Testis (tissue), 3 donors: Measurements from ENCODE around the gene SCLY. TPM values are rescaled to one million over a fixed set of nuclear protein-coding genes. Genes with fewer than 3 reads are reported as not detected.
A peak's percentile ranks its signal among the peaks of the same experiment; 100 is the strongest.
"Not testable (repeated sequence)": the region's sequence is repeated elsewhere in the genome, so short reads cannot be mapped to it uniquely, and the experiment has no call there.

ENCODE experiments used
- DNase-seq: peaks from one replicate; pipeline ENCODE4 v3.0.0-alpha.2; 2019
- H3K27ac ChIP-seq, 2 donors: fragments of 200-600 bp; sonication (generic); one replicate each; pipeline ENCODE4 v1.5.1; 2019
- H3K27me3 ChIP-seq: fragments of 200-600 bp; sonication (generic); one replicate; pipeline ENCODE4 v1.5.1; 2019
- H3K36me3 ChIP-seq: fragments of 200-600 bp; sonication (generic); one replicate; pipeline ENCODE4 v1.5.1; 2017; ENCODE audit warnings: low read depth; ENCODE audit errors: missing control alignments
- H3K4me1 ChIP-seq: fragments of 200-600 bp; sonication (generic); one replicate; pipeline ENCODE4 v1.5.1; 2019
- H3K4me3 ChIP-seq, 2 donors: fragments of 200-600 bp; sonication (generic); one replicate each; pipeline ENCODE4 v1.5.1; 2017 to 2019
- H3K9me3 ChIP-seq: fragments of 200-600 bp; sonication (generic); one replicate; pipeline ENCODE4 v1.5.1; 2017
- CTCF ChIP-seq, 3 experiments: fragments of 450-650 bp in 2 of 3; fragments of 200-600 bp in 1 of 3; sonication (generic) in 1 of 3; IDR thresholded peaks; one replicate each; pipeline ENCODE4 v1.5.1; 2016 to 2019; ENCODE audit warnings: antibody characterized with exemption in 3 of 3, mild to moderate bottlenecking in 2 of 3, moderate library complexity in 1 of 3
- POLR2A ChIP-seq: fragments of 450-650 bp; IDR thresholded peaks from one replicate; pipeline ENCODE4 v1.6.1; 2017; ENCODE audit warnings: antibody characterized with exemption, mild to moderate bottlenecking, moderate library complexity
- WGBS, 2 donors: methylation state at CpG; one replicate each; pipeline ENCODE4 v1.1.5; 2018; 5-methylcytosine and 5-hydroxymethylcytosine counted together
- intact Hi-C: fragments of 100-400 bp; cut with DNase I; formaldehyde crosslinking; loops from one replicate; pipeline ENCODE4 v1.15.1; 2023; ENCODE audit warnings: low total_unique reads
- polyA plus RNA-seq: library from polyadenylated mRNA; stranded (reverse); fragments of 350-450 nt; fragmentation: Illumina TruSeq; extraction: RNeasy Lipid Tissue Mini Kit (QIAGEN cat#74804); gene quantifications from one replicate; pipeline ENCODE4 v1.2.3, GENCODE V29; 2014; ENCODE audit warnings: low read depth, low replicate concordance; ENCODE audit not compliant: insufficient read depth
- total RNA-seq, 2 donors: library from RNA; depleted of rRNA; stranded (reverse); fragments of >200 nt; gene quantifications; one replicate each; pipeline ENCODE4 v1.2.3, GENCODE V29; 2016

SCLY gene
- total and polyA plus RNA-seq, 3 donors from 2014 or later: 19.6 to 40.2 (median 24.6) TPM

- no peaks in the 10 kb centered on the region for H3K9me3 ChIP-seq
- WGBS, 2 donors: 92 to 95% methylated on average over 2 of the region's 2 CpGs
- H3K27ac ChIP-seq: no peak overlapping the region
- TF ChIP-seq CTCF (IDR thresholded peaks at IDR 0.05): no peak
- no peak for TF ChIP-seq POLR2A
- no peak for DNase-seq
- no peaks in the 10 kb centered on the region for H3K4me1 ChIP-seq
- H3K4me3 ChIP-seq: no peak overlapping the region
- intact Hi-C loops: no loop called here
- H3K36me3 ChIP-seq: no peaks in the 10 kb centered on the region
- H3K27me3 ChIP-seq: no peaks in the 10 kb centered on the region
Observed at GRCh38 chr2:238053191-238053776, 7.5 kb upstream of the SCLY start.

GRCh38 chr2:238055841-238056240 is 5.0 kb upstream of the SCLY start:
- H3K4me1 ChIP-seq: peaks cover 6% of the 10 kb centered on the region
- TF ChIP-seq CTCF (IDR thresholded peaks at IDR 0.05): no peak
- TF ChIP-seq POLR2A: no peak
- H3K9me3 ChIP-seq: no peaks in the 10 kb centered on the region
- intact Hi-C loops: no loop called here
- H3K4me3 ChIP-seq: no peak overlapping the region
- H3K36me3 ChIP-seq: no peaks in the 10 kb centered on the region
- no peak for DNase-seq
- 58 to 61% methylated on average over 3 of the region's 3 CpGs for WGBS, 2 donors
- H3K27ac ChIP-seq: no peak overlapping the region
- H3K27me3 ChIP-seq: no peaks in the 10 kb centered on the region

- H3K9me3 ChIP-seq, H3K36me3 ChIP-seq, intact Hi-C loops, H3K27ac ChIP-seq, H3K27me3 ChIP-seq, DNase-seq: not testable (repeated sequence)
- H3K4me1 ChIP-seq: peaks cover 13% of the 10 kb centered on the region
- 57 to 75% methylated on average over 2 to 34 of the region's 44 CpGs for WGBS, 2 donors
- H3K4me3 ChIP-seq: peak overlapping the region in 1 of 2 donors; percentile 7
Observed at GRCh38 chr2:238057696-238058575, 2.9 kb upstream of the SCLY start.

GRCh38 chr2:238059505-238059904 is 1.3 kb upstream of the SCLY start:
- WGBS, 2 donors: 49 to 65% methylated on average over 3 of the region's 3 CpGs
- Histone ChIP-seq H3K4me1 (peaks cover 13% of the 10 kb centered on the region), H3K27ac (no peak overlapping the region), H3K36me3 (no peaks in the 10 kb centered on the region), H3K27me3 (no peaks in the 10 kb centered on the region), H3K9me3 (no peaks in the 10 kb centered on the region), H3K4me3 (no peak overlapping the region)
- no peak for DNase-seq
- TF ChIP-seq POLR2A: no peak
- TF ChIP-seq CTCF (IDR thresholded peaks at IDR 0.05): no peak
- intact Hi-C loops: no loop called here

GRCh38 chr2:238060096-238060541 is 682 bp upstream of the SCLY start:
- no peaks in the 10 kb centered on the region for H3K27me3 ChIP-seq
- no peaks in the 10 kb centered on the region for H3K9me3 ChIP-seq
- H3K27ac ChIP-seq: peak overlapping the region; percentile 88 to 94
- no peaks in the 10 kb centered on the region for H3K36me3 ChIP-seq
- peaks cover 13% of the 10 kb centered on the region for H3K4me1 ChIP-seq
- peak; percentile 18 for DNase-seq
- peak overlapping the region; percentile 91 to 98 for H3K4me3 ChIP-seq
- TF ChIP-seq CTCF (IDR thresholded peaks at IDR 0.05) (no peak), POLR2A (no peak)
- WGBS, 2 donors: 0 to 1% methylated on average over 15 to 18 of the region's 18 CpGs
- intact Hi-C loops: no loop called here
